GM12878 (cell line): Measurements from ENCODE around the gene HMGCL. TPM values are rescaled to one million over a fixed set of nuclear protein-coding genes. Genes with fewer than 3 reads are reported as not detected.
"Not testable (repeated sequence)": the region's sequence is repeated elsewhere in the genome, so short reads cannot be mapped to it uniquely, and the experiment has no call there.

ENCODE experiments used
- ATAC-seq: fragments of 200-7000 bp; cut with Tn5 transposase; 3 replicates; pipeline ENCODE4 v1.9.1; 2020; ENCODE audit warnings: mild to moderate bottlenecking, moderate library complexity
- BruUV-seq: library from RNA; stranded (reverse); fragments of 400-500 nt; replicated peaks from 2 replicates; lab custom pipeline; 2021; lab: Mats Ljungman, UMichigan
- CTCF ChIA-PET: fragments of 300-600 bp; sonication (Branson Sonifier 250); formaldehyde crosslinking; extraction: SDS; loops from one replicate; lab custom pipeline; 2021; ENCODE audit warnings: inconsistent platforms; lab: Yijun Ruan, JAX
- POLR2A ChIA-PET: fragments of 350-600 bp; formaldehyde crosslinking; extraction: SDS; loops from one replicate; lab custom pipeline; 2021; ENCODE audit warnings: inconsistent platforms; lab: Charles Lee
- RAD21 ChIA-PET: fragments of 300-600 bp; sonication (Branson Sonifier 250); formaldehyde crosslinking; loops from one replicate; lab custom pipeline; 2023; ENCODE audit warnings: antibody characterized with exemption; ENCODE audit not compliant: unreplicated experiment; lab: Charles Lee
- SMC1A ChIA-PET: fragments of 300-600 bp; sonication (Branson Sonifier 250); formaldehyde crosslinking; loops from one replicate; lab custom pipeline; 2023; ENCODE audit not compliant: unreplicated experiment, uncharacterized antibody; lab: Charles Lee
- DNase-seq: peaks from one replicate; pipeline ENCODE4 v3.0.0-alpha.2; 2011; ENCODE audit warnings: low read depth, low spot score
- FAIRE-seq: peaks from 3 replicates; lab custom pipeline; 2011; peaks lifted over from hg19 to GRCh38; lab: Jason Lieb, UNC
- H2AFZ ChIP-seq: 2 replicates; pipeline ENCODE4 v1.6.0; 2011; ENCODE audit warnings: low read depth, low read length, control low read depth; ENCODE audit not compliant: control insufficient read depth
- H3K27ac ChIP-seq: 2 replicates; pipeline ENCODE4 v1.5.1; 2011; ENCODE audit warnings: control low read depth; ENCODE audit not compliant: control insufficient read depth, insufficient read depth
- H3K27me3 ChIP-seq, 2 experiments: replicated peaks in 1 of 2; 2 replicates each; pipeline versions ENCODE4 v1.6.0 to v1.6.1; 2011; ENCODE audit warnings: low read length in 1 of 2; ENCODE audit not compliant: control insufficient read depth in 2 of 2, insufficient read depth in 2 of 2
- H3K36me3 ChIP-seq, 2 experiments: 2 replicates each; pipeline ENCODE4 v1.5.1; 2011; ENCODE audit warnings: low read length in 1 of 2; ENCODE audit not compliant: control insufficient read depth in 2 of 2, insufficient read depth in 2 of 2
- H3K4me1 ChIP-seq: 2 replicates; pipeline ENCODE4 v1.6.1; 2011; ENCODE audit warnings: mild to moderate bottlenecking, low read length, moderate library complexity, mixed read lengths; ENCODE audit not compliant: control insufficient read depth, insufficient read depth
- H3K4me2 ChIP-seq: 2 replicates; pipeline ENCODE4 v1.6.0; 2011; ENCODE audit warnings: control low read depth; ENCODE audit not compliant: control insufficient read depth, insufficient read depth
- H3K4me3 ChIP-seq: fragments of 200-600 bp; sonication (generic); 2 replicates; pipeline ENCODE4 v1.5.1; 2016
- H3K79me2 ChIP-seq: 2 replicates; pipeline ENCODE4 v1.6.0; 2011; ENCODE audit warnings: low read length; ENCODE audit not compliant: control insufficient read depth, insufficient read depth
- H3K9ac ChIP-seq: 2 replicates; pipeline ENCODE4 v1.8.0; 2011; ENCODE audit warnings: low read length, control low read depth, mixed read lengths; ENCODE audit not compliant: control insufficient read depth, insufficient read depth
- H3K9me3 ChIP-seq: replicated peaks from 3 replicates; pipeline ENCODE4 v1.5.1; 2011; ENCODE audit warnings: mild to moderate bottlenecking, low read length; ENCODE audit not compliant: control insufficient read depth, insufficient read depth
- H4K20me1 ChIP-seq: 2 replicates; pipeline ENCODE4 v1.6.0; 2011; ENCODE audit not compliant: control insufficient read depth, insufficient read depth
- CBX3 ChIP-seq: fragments of 200-600 bp; sonication (generic); IDR thresholded peaks from 2 replicates; pipeline ENCODE4 v1.6.1; 2016; ENCODE audit warnings: low read depth, borderline replicate concordance
- EED ChIP-seq: sonication (generic); IDR thresholded peaks from 2 replicates; pipeline ENCODE4 v1.6.1; 2016; ENCODE audit warnings: antibody characterized with exemption, low read depth
- PRDM15 ChIP-seq: fragments of 450-650 bp; formaldehyde crosslinking; IDR thresholded peaks from 2 replicates; pipeline ENCODE4 v1.4.0; 2020; ENCODE audit warnings: mild to moderate bottlenecking, moderate library complexity
- RUNX3 ChIP-seq: IDR thresholded peaks from 2 replicates; pipeline ENCODE4 v1.6.1; 2012; ENCODE audit warnings: low read length, inconsistent platforms
- SREBF2 ChIP-seq: IDR thresholded peaks from 2 replicates; pipeline ENCODE4 v1.6.1; 2012; ENCODE audit warnings: mild to moderate bottlenecking, low read length
- ZSCAN29 ChIP-seq: fragments of 450-650 bp; IDR thresholded peaks from 2 replicates; pipeline ENCODE4 v1.6.1; 2017; ENCODE audit warnings: mild to moderate bottlenecking, moderate library complexity
- WGBS: methylation state at CpG from one replicate; pipeline ENCODE4 v1.1.6; 2016; ENCODE audit warnings: low lambda C conversion rate; ENCODE audit not compliant: insufficient replicate concordance, insufficient coverage; ENCODE audit errors: missing lambda C conversion rate; 5-methylcytosine and 5-hydroxymethylcytosine counted together
- in situ Hi-C: fragments of 300-500 bp; cut with MboI; formaldehyde crosslinking; loops from 9 replicates; pipeline ENCODE4 v1.14.3; 2018; ENCODE audit warnings: mixed read lengths
- intact Hi-C: fragments of 100-400 bp; cut with micrococcal nuclease; formaldehyde crosslinking; loops from one replicate; pipeline ENCODE4 v1.14.2; 2022; ENCODE audit not compliant: unreplicated experiment
- polyA plus RNA-seq, 11 experiments: library from polyadenylated mRNA; depleted of rRNA in 4 of 11; unstranded in 6 of 11; stranded (reverse) in 5 of 11; fragments of >200 nt; fragmentation: Nextera tagmentation in 4 of 11; fragmentation: Illumina TruSeq in 1 of 11; extraction: Ambion mirVana in 4 of 11; extraction: Trizol in 1 of 11; gene quantifications; 1 replicate in 1 of 11; 2 replicates in 10 of 11; pipeline versions ENCODE4 v1.2.1 to v1.2.3, GENCODE V29; 2011 to 2016; ENCODE audit warnings: inconsistent platforms in 2 of 11, missing spikeins in 2 of 11, low read depth in 1 of 11
- total RNA-seq, 4 experiments: library from RNA; depleted of rRNA in 3 of 4; stranded (reverse); fragments of >200 nt in 3 of 4; fragmentation: Illumina TruSeq in 1 of 4; extraction: Trizol in 1 of 4; gene quantifications; 2 replicates each; pipeline versions ENCODE4 v1.2.1 to v1.2.3, GENCODE V29; 2013 to 2021

HMGCL gene
- total and polyA plus RNA-seq, 10 of the 15 experiments (the other 5 are each of a cell fraction or from before 2014, with no cell fraction given), result 29.4 to 127 (median 36.4) TPM

- Histone ChIP-seq H3K9me3 (no peaks in the 10 kb centered on the region), H3K4me1 (peaks cover 18% of the 10 kb centered on the region), H4K20me1 (no peaks in the 10 kb centered on the region), H3K4me2 (no peak overlapping the region), H3K36me3 (peaks cover 0 to 8% of the 10 kb centered on the region in 2 experiments; a peak in 1 of 4 replicates), H3K4me3 (no peak overlapping the region), H3K79me2 (peaks cover 10% of the 10 kb centered on the region), H3K9ac (no peak overlapping the region), H3K27me3 (no peaks in the 10 kb centered on the region), H3K27ac (no peak overlapping the region), H2AFZ (no peak overlapping the region)
- ChIA-PET POLR2A (no interaction called here), CTCF (interaction anchor here (0.9 to 7.5 kb wide), 2 partner anchors 100 to 113 kb away, joined by 3 to 63 read pairs; no protein-coding TSS in a partner anchor), RAD21 (no interaction called here), SMC1A (interaction anchor here (2.6 to 2.9 kb wide), 2 partner anchors 32 to 113 kb away, joined by 8 to 16 read pairs; no protein-coding TSS in a partner anchor)
- 93% methylated on average over 5 of the region's 5 CpGs for WGBS
- no peak for TF ChIP-seq RUNX3
- TF ChIP-seq EED, result no peak
- no peak for TF ChIP-seq CBX3
- TF ChIP-seq SREBF2, result no peak
- no peak for TF ChIP-seq ZSCAN29
- no peak for TF ChIP-seq PRDM15
- no peak for ATAC-seq
- no TSS peak for BruUV-seq
- DNase-seq, result no peak
- no peak for FAIRE-seq
- in situ Hi-C loops, result loop anchor here (10.0 kb wide), 1 partner anchor 61 kb away; the partner anchor contains the start of gene FUCA1
- intact Hi-C loops, result no loop called here
These were observed 21.6 kb downstream of the HMGCL start for GRCh38 chr1:23803674-23804073.

- H4K20me1 ChIP-seq, H3K27me3 ChIP-seq, H3K4me2 ChIP-seq, H3K4me3 ChIP-seq, H3K36me3 ChIP-seq, intact Hi-C loops, H3K27ac ChIP-seq, ATAC-seq, BruUV-seq, H2AFZ ChIP-seq, H3K9me3 ChIP-seq, DNase-seq, FAIRE-seq, H3K9ac ChIP-seq, H3K79me2 ChIP-seq: not testable (repeated sequence)
- ChIA-PET CTCF (interaction anchor here (0.9 to 7.5 kb wide), 6 partner anchors 8 to 114 kb away, joined by 3 to 63 read pairs (median 7); partner anchors contain the start of genes CNR2 and HMGCL), SMC1A (interaction anchor here (1.9 to 3.5 kb wide), 4 partner anchors 26 to 113 kb away, joined by 6 to 16 read pairs (median 10); partner anchors contain the start of gene PITHD1), POLR2A (interaction anchor here (0.9 to 1.2 kb wide), 2 partner anchors 25 to 114 kb away, joined by 3 to 4 read pairs; partner anchors contain the start of gene PITHD1), RAD21 (interaction anchor here (1.0 to 3.3 kb wide), 4 partner anchors 8 to 113 kb away, joined by 3 to 15 read pairs (median 4); no protein-coding TSS in a partner anchor)
- peaks cover 15% of the 10 kb centered on the region for H3K4me1 ChIP-seq
- in situ Hi-C loops, result loop anchor here (10.0 kb wide), 1 partner anchor 62 kb away; the partner anchor contains the start of gene FUCA1
- 86% methylated on average over 6 of the region's 7 CpGs for WGBS
These were observed 22.4 kb downstream of the HMGCL start for GRCh38 chr1:23802809-23803342.
